ENCODE data around the gene SCARB1. TPM values are rescaled to one million over a fixed set of nuclear protein-coding genes. Genes with fewer than 3 reads are reported as not detected.

SCARB1 gene
- total and polyA plus RNA-seq, 2 of the 13 experiments (the other 11 are each of a cell fraction or from before 2014, with no cell fraction given) = 63.4 to 160 TPM

GRCh38 chr12:124855275-124855957, 8.2 kb downstream of the SCARB1 start (continued):
- TF ChIP-seq MYC (CRISPR knock-in tag; IDR thresholded peaks at IDR 0.05; ENCODE audit: borderline replicate concordance) = 0 out of 2 replicates have a peak, but pooled peaks have one; percentile 11
- no peak; the same call in 1 of the 2 replicates for TF ChIP-seq RXRA (CRISPR knock-in tag; IDR thresholded peaks at IDR 0.05)
- TF ChIP-seq SAFB2 (CRISPR knock-in tag; IDR thresholded peaks at IDR 0.05; ENCODE audit: borderline replicate concordance, low read depth) = no peak
- TF ChIP-seq ZFP90 (CRISPR knock-in tag; IDR thresholded peaks at IDR 0.05; ENCODE audit: borderline replicate concordance) = no peak
- TF ChIP-seq ZNF282 (IDR thresholded peaks at IDR 0.05; ENCODE audit: partially characterized antibody) = no peak
- peak; percentile 23; the same call in 1 of the 2 replicates for TF ChIP-seq NFIC (IDR thresholded peaks at IDR 0.05; ENCODE audit: low read length)
- TF ChIP-seq KLF16 (CRISPR knock-in tag; IDR thresholded peaks at IDR 0.05) = peak in 1 of 2 experiments; percentile 32; a peak in 1 of 4 replicates
- TF ChIP-seq ZBTB4 (CRISPR knock-in tag; IDR thresholded peaks at IDR 0.05; ENCODE audit: borderline replicate concordance) = 0 out of 2 replicates have a peak, but pooled peaks have one; percentile 32
- no peak for TF ChIP-seq ZNF784 (CRISPR knock-in tag; IDR thresholded peaks at IDR 0.05; ENCODE audit: borderline replicate concordance)
- peak; percentile 80 for TF ChIP-seq RARA (CRISPR knock-in tag; IDR thresholded peaks at IDR 0.05)
- TF ChIP-seq ZNF780A (CRISPR knock-in tag; IDR thresholded peaks at IDR 0.05) = no peak
- TF ChIP-seq TSC22D2 (CRISPR knock-in tag; IDR thresholded peaks at IDR 0.05; ENCODE audit: borderline replicate concordance) = no peak
- TF ChIP-seq DZIP1 (CRISPR knock-in tag; IDR thresholded peaks at IDR 0.05) = no peak
- TF ChIP-seq CREB3 (CRISPR knock-in tag; IDR thresholded peaks at IDR 0.05) = no peak
- TF ChIP-seq AGO2 (optimal IDR thresholded peaks at IDR 0.05; ENCODE audit: low read depth, low read length) = no peak
- TF ChIP-seq HMGXB4 (CRISPR knock-in tag; IDR thresholded peaks at IDR 0.05; ENCODE audit: borderline replicate concordance in 1 of 2, low read depth in 1 of 2) = no peak
- TF ChIP-seq MED1 (CRISPR knock-in tag; IDR thresholded peaks at IDR 0.05) = peak; percentile 62
- TF ChIP-seq THAP7 (CRISPR knock-in tag; IDR thresholded peaks at IDR 0.05) = no peak
